Measurements from ENCODE around the gene SMAD6.

Gene SMAD6

DNA sequence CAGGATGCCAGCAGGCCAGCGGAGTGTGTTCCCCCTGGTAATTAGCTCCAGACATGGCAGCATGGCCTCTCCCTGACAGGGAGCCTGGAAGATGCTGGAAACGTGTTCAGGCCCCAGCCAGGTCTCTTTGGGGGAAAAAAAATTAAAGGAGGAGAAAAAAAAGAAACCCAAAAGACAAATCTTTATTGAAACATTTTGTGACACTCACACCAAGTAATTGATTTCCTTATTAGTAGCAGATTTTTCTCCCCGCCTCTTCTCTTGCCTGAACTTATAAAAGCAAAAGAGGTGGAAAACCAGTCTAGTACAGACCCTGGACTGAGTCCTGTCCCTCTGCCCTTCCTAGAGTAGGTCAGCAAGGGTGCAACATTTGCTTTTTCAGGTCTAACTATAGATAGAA, 42.7 kb upstream of the SMAD6 start:
- Histone ChIP-seq H3K4me3 (ENCODE audit: low read depth, low read length) (no peak overlapping the region), H3K9me3 (no peaks in the 10 kb centered on the region), H3K27me3 (no peaks in the 10 kb centered on the region), H3K36me3 (peaks cover 23% of the 10 kb centered on the region), H3K4me1 (0 out of 2 replicates have a peak, but pooled peaks cover 4% of the 10 kb centered on the region)
- DNase-seq: no peak
- TF ChIP-seq CTCF (IDR thresholded peaks at IDR 0.05; ENCODE audit: low read depth, low read length): no peak

DNA sequence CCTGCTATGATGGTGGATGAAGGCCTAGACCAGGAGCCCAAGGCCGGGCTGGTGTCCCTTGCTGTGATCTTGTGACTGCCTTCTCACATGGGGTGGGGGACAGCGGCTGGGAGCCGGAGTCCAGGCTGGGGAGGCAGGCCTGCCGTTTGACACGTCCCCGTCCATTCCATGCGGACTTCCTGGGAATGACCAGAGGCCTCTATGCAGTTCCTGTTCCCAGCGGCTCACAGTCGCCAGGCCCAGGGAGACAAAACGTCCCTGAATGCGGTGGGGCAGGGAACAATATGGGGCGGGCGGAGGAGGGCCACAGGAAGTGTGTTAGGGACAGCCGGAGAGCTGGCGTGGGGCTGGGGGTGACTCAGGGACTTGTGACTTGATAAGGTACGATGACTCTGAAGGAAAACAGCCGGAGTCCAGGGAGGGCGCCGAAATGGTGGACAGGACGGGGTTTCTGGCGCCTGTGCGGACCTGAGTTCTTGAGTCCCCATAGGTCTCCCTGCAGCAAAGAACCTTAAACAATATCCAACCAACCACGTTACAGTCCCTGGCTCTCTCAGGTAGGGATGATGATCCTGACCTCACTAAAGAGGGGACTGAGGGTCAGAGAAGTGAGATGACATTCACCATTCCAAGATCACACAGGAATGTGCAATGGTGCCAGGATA, 40.5 kb upstream of the SMAD6 start:
- H3K36me3 ChIP-seq: peaks cover 29% of the 10 kb centered on the region
- no peak for TF ChIP-seq CTCF (IDR thresholded peaks at IDR 0.05; ENCODE audit: low read depth, low read length)
- no peak for DNase-seq
- H3K4me1 ChIP-seq: 0 out of 2 replicates have a peak, but pooled peaks cover 4% of the 10 kb centered on the region
- H3K9me3 ChIP-seq: no peaks in the 10 kb centered on the region
- no peaks in the 10 kb centered on the region for H3K27me3 ChIP-seq
- no peak overlapping the region for H3K4me3 ChIP-seq (ENCODE audit: low read depth, low read length)

DNA sequence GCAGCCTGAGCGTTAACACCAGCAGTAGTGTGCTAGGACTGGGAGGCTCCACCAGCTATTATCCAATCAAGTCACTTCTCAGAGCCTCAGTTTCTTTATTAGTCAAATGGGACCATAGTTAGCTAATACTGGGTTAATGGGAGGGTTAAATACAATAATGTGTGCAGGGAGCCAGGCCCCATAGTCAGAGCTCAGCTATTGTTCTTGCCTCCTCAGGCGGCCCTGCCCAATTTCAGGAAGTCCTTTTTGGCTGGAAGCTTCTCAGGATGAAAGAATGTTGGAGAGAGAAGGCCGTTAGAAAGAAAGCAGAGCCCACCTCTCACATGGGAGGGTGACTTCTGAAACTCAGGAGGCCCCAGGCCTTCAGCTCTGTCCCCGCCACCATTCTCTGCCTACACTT, 39.5 kb upstream of the SMAD6 start:
- TF ChIP-seq CTCF (IDR thresholded peaks at IDR 0.05; ENCODE audit: low read depth, low read length): no peak
- peaks cover 25% of the 10 kb centered on the region for H3K36me3 ChIP-seq
- no peaks in the 10 kb centered on the region for H3K9me3 ChIP-seq
- H3K27me3 ChIP-seq: no peaks in the 10 kb centered on the region
- DNase-seq: no peak
- H3K4me3 ChIP-seq (ENCODE audit: low read depth, low read length): no peak overlapping the region
- no peaks in the 10 kb centered on the region for H3K4me1 ChIP-seq

DNA sequence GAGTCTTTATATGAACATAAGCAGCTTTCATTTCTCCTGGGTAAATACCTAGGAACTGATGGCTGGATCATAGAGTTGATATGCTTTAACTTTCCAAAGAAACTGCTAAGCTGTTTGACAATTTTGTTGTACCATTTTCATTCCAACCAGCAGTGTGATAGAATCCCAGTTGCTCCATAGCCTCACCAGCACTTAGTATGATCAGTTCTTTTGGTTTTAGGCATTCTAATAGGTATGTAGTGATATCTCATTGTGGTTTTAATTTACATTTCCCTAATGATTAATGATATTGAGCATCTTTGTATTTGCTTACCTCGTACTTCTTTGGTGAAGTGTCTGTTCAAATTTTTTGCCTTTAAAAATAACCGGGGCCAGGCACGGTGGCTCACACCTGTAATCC, 38.4 kb upstream of the SMAD6 start:
- no peak for TF ChIP-seq CTCF (IDR thresholded peaks at IDR 0.05; ENCODE audit: low read depth, low read length)
- H3K9me3 ChIP-seq: no peaks in the 10 kb centered on the region

DNA sequence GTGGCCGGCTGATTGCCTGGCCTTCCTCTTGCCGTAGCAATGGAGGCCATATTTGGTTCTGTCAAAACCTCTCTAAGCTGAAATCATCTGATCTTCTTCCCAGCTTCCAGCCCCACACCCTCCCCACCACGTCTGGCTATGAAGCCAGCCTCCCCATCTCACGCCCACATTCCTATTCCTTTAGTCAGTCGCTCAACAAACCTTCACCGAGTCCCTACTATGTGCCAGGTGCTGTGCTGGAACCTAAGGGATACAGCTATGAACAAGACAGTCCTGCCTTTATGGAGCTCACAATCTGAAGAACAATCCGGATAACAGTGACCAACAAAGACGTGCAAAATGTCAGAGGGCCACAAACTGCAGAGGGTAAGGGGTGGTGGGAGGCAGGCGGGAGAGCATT, 31.9 kb upstream of the SMAD6 start:
- TF ChIP-seq CTCF (IDR thresholded peaks at IDR 0.05; ENCODE audit: low read depth, low read length): no peak
- H3K36me3 ChIP-seq: peaks cover 44% of the 10 kb centered on the region
- H3K27me3 ChIP-seq: no peaks in the 10 kb centered on the region
- H3K4me3 ChIP-seq (ENCODE audit: low read depth, low read length): no peak overlapping the region
- H3K4me1 ChIP-seq: no peaks in the 10 kb centered on the region
- no peaks in the 10 kb centered on the region; the same call in 1 of the 2 replicates for H3K9me3 ChIP-seq
- DNase-seq: no peak

More for the DNA sequence above, 38.4 kb upstream of the SMAD6 start:
- DNase-seq: no peak
- Histone ChIP-seq H3K4me3 (ENCODE audit: low read depth, low read length) (no peak overlapping the region), H3K36me3 (peaks cover 33% of the 10 kb centered on the region), H3K27me3 (no peaks in the 10 kb centered on the region), H3K4me1 (no peaks in the 10 kb centered on the region)

DNA sequence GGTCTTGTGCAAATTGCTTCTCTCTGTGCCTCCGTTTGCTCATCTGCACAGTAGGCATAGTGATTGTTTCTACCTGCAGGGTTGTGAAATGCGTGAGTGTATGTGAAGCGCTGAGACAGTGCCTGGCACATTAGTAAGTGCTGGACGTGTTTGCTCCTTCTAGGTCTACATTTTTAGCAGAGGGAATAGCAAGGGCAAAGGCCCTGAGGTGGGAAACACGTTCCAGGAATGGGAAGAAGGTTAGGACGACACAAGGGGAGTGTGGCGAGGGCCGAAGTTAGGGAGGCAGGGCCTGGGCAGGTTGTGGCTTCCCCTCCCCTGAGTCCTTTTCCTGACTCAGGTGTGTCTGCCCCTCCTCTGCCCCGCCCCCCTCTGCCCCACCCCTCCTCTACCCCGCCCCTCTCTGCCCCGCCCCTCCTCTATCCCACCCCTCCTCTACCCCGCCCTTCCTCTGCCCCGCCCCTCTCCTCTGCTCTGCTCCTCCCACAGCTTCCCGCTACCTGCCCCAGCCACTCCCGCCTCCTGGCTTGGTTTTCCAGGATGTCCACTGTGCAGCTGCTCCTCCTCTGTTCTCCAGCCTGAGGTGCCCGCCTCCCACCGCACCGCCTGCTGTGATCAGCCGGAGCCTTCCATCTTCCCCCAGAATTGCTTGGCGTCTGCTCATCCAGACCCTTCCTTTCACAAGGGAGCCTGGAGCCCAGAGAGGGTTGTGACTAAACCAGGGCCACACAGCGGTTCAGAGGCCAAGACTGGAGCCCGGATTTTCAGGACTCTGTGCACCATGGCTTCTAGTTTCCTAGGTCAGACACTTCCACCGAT, 31.1 kb upstream of the SMAD6 start:
- Histone ChIP-seq H3K36me3 (peaks cover 40% of the 10 kb centered on the region), H3K4me1 (no peaks in the 10 kb centered on the region), H3K27me3 (no peaks in the 10 kb centered on the region), H3K9me3 (no peaks in the 10 kb centered on the region; the same call in 1 of the 2 replicates), H3K4me3 (ENCODE audit: low read depth, low read length) (no peak overlapping the region)
- TF ChIP-seq CTCF (IDR thresholded peaks at IDR 0.05; ENCODE audit: low read depth, low read length): no peak
- DNase-seq: peak; percentile 26

All from BE2C (cell line).